ENCODE measurements around the gene IKZF2.

GRCh38 chr2:212974692-212975091 is 176.7 kb downstream of the IKZF2 start:
- TF ChIP-seq CTCF (IDR thresholded peaks at IDR 0.05) (no peak), POLR2A (IDR thresholded peaks at IDR 0.05) (no peak), EP300 (IDR thresholded peaks at IDR 0.05) (no peak)
